Rectal smooth muscle tissue (tissue), 1 donor: ENCODE results near the gene COASY.
"Not testable (repeated sequence)": the region's sequence is repeated elsewhere in the genome, so short reads cannot be mapped to it uniquely, and the experiment has no call there.

Experiments used
- H3K27ac ChIP-seq: one replicate; pipeline ENCODE4 v1.7.0; 2013; ENCODE audit warnings: low read depth, low read length, inconsistent platforms
- H3K27me3 ChIP-seq: one replicate; pipeline ENCODE4 v1.7.0; 2013; ENCODE audit warnings: low read length; ENCODE audit not compliant: control insufficient read depth, insufficient read depth
- H3K36me3 ChIP-seq: one replicate; pipeline ENCODE4 v1.7.0; 2013; ENCODE audit warnings: low read length; ENCODE audit not compliant: control insufficient read depth, insufficient read depth
- H3K4me1 ChIP-seq: one replicate; pipeline ENCODE4 v1.7.0; 2013; ENCODE audit warnings: low read length; ENCODE audit not compliant: control insufficient read depth, insufficient read depth
- H3K4me3 ChIP-seq: one replicate; pipeline ENCODE4 v1.7.0; 2013; ENCODE audit warnings: low read length
- H3K9ac ChIP-seq: one replicate; pipeline ENCODE4 v1.7.0; 2013; ENCODE audit warnings: low read length

The COASY gene

DNA sequence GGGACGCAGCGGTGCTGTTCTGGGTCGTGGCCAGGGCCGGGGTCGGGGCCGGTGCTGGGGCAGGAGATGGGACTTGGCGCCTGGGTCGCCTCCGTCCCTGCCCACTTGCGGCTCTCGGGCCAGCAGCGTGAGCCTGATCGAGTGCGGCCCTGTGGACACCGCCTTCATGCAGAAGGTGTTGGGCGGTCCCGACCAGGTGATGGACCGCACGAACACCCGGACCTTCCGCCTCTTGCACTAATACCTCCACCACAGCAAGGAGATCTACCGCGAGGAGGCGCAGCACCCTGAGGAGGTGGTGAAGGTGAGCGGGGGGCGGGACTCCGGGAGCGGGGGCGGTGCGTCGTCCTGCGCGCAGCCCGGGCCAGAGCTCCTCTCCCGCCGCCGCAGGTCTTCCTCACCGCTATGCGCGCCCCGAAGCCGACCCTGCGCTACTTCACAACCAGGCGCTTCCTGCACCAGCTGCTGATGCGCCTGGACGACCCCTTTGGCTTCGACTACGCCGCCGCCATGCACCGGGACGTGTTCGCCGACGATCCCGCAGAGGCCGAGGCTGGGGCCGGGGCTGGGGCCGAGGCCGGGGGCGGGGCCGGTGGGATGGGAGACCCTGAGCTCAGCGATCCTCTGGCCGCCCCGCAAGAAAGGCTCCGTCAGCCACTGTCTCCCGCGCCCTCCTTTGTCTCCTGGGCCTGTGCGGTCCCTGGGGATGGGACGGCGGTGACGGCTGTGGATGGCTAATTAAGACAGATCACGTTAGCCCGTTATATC lies 13.7 kb upstream of the COASY start:
- Histone ChIP-seq H3K27me3 (no peaks in the 10 kb centered on the region), H3K9ac (no peak overlapping the region), H3K4me1 (no peaks in the 10 kb centered on the region), H3K4me3 (no peak overlapping the region), H3K36me3 (peaks cover 2% of the 10 kb centered on the region), H3K27ac (no peak overlapping the region)

GRCh38 chr17:42548993-42549755 lies 12.8 kb upstream of the COASY start:
- Histone ChIP-seq H3K27me3 (no peaks in the 10 kb centered on the region), H3K4me3 (no peak overlapping the region), H3K27ac (no peak overlapping the region), H3K4me1 (peaks cover 7% of the 10 kb centered on the region), H3K36me3 (peaks cover 2% of the 10 kb centered on the region), H3K9ac (no peak overlapping the region)

DNA sequence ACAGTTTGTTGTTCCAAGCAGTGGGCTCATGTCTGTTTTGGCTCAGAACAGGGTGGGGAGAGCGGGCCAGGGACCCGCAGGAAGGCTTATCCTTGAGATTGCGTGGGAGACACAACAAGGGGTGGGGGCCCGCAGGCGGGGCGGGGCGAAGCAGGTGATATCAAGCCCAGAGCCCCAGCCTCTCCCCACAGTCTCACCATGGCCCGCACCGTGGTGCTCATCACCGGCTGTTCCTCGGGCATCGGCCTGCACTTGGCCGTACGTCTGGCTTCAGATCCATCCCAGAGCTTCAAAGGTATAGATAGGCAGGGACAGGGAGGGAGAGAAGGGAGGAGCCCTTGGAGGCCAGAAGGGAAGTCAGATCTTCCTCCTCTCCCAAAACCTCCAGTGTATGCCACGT lies 9.2 kb upstream of the COASY start, which contains the start of gene HSD17B1:
HSD17B1 (plus strand) TSS at position 188 of the 400 bp plus-strand sequence; CDS start at position 199, 11 bp downstream.
- Histone ChIP-seq H3K9ac (peak within 1 kb of the TSS; percentile 47), H3K4me1 (peaks cover 13% of the 10 kb centered on the region), H3K4me3 (peak within 1 kb of the TSS; percentile 96)
- H3K27me3 ChIP-seq, H3K36me3 ChIP-seq, H3K27ac ChIP-seq: not testable (repeated sequence)

DNA sequence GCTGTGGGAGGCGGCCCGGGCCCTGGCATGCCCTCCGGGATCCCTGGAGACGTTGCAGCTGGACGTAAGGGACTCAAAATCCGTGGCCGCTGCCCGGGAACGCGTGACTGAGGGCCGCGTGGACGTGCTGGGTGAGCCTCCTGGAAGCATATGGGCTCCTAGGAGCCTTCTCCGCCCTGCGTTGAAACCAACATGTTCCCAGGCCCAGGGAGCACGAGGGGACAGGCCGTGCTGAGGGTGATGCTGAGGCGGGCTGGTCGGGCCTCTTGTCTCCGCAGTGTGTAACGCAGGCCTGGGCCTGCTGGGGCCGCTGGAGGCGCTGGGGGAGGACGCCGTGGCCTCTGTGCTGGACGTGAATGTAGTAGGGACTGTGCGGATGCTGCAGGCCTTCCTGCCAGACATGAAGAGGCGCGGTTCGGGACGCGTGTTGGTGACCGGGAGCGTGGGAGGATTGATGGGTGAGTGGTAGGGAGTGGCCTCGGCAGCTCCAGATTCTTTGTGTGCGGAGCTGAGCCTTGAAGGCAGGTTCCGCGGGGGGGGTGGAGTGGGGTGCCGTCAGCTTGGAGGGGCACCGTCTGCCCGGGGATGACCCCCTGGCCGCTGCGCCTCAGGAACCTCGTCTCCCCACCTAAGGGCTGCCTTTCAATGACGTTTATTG lies 8.7 kb upstream of the COASY start:
- Histone ChIP-seq H3K4me3 (peak overlapping the region; percentile 96), H3K27ac (no peak overlapping the region), H3K36me3 (no peaks in the 10 kb centered on the region), H3K9ac (no peak overlapping the region), H3K4me1 (peaks cover 13% of the 10 kb centered on the region), H3K27me3 (no peaks in the 10 kb centered on the region)

GRCh38 chr17:42553866-42554249 lies 8.1 kb upstream of the COASY start:
- H3K27ac ChIP-seq, result peak overlapping the region; percentile 83
- peaks cover 13% of the 10 kb centered on the region for H3K4me1 ChIP-seq
- H3K36me3 ChIP-seq, result no peaks in the 10 kb centered on the region

GRCh38 chr17:42554250-42555121 lies 7.5 kb upstream of the COASY start:
- Histone ChIP-seq H3K9ac (peak overlapping the region; percentile 47), H3K27ac (peak overlapping the region; percentile 83), H3K4me3 (peak overlapping the region; percentile 96), H3K27me3 (no peaks in the 10 kb centered on the region), H3K36me3 (no peaks in the 10 kb centered on the region), H3K4me1 (peaks cover 13% of the 10 kb centered on the region)

More at GRCh38 chr17:42553866-42554249, 8.1 kb upstream of the COASY start:
- H3K4me3 ChIP-seq, result peak overlapping the region; percentile 96
- no peaks in the 10 kb centered on the region for H3K27me3 ChIP-seq
- peak overlapping the region; percentile 47 for H3K9ac ChIP-seq

DNA sequence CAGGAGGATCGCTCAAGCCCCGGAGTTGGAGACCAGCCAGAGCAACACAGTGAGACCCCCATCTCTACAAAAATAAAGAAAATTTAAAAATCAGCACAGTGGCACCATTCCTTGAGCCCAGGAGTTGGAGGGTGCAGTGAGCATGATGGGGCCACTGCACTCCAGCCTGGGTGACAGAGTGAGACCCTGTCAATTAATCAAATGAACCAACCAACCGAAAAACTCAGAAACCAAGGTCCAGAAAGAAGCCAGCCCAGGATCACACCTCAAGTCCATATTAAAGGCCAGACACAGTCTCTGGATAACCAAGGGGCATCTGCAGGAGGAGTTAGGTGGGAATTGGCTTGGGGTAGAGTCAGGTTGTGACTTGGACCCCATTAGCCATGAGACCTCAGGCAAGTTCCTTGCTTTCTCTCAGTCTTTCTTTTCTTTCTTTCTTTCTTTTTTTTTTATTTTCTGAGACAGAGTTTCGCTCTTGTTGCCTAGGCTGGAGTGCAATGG lies 6.8 kb upstream of the COASY start:
- Histone ChIP-seq H3K36me3 (no peaks in the 10 kb centered on the region), H3K27me3 (no peaks in the 10 kb centered on the region), H3K9ac (peak overlapping the region; percentile 47), H3K27ac (peak overlapping the region; percentile 83), H3K4me1 (peaks cover 13% of the 10 kb centered on the region), H3K4me3 (peak overlapping the region; percentile 96)

DNA sequence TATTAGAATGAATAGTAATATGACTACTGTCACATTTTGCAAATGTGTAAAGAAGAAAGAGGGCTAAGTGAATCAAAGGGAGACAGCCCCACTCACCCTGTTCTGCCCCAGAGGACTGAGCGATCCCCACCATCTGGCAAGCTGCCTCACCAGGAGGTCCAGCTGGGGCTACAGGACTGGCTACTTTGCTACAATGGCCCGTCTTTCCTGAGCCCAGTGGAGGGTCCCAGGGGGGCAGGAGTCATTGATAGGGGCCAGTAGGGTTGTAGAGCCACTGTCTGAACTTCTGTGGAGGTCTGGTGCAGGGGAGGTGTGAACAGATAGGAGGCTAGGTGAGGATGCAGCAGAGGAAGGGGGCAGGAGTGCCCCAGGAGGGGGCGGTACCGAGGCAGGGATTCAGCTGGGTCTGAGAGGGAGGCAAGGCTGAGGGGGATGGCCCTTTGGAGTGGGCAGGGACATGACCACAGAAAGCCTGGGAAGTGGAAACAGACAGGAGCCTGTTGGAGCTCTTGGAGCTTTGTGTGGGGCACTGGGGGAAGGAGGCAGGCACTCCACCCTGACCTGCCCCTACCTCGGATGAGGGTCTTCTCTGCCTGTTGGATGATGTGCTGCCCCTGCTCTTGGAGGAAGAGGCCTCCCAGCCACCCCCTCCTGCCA lies 5.9 kb upstream of the COASY start:
- H3K36me3 ChIP-seq, H3K27ac ChIP-seq, H3K27me3 ChIP-seq, H3K9ac ChIP-seq, H3K4me3 ChIP-seq: not testable (repeated sequence)
- peaks cover 13% of the 10 kb centered on the region for H3K4me1 ChIP-seq

GRCh38 chr17:42559075-42559474 lies 2.9 kb upstream of the COASY start:
- Histone ChIP-seq H3K4me1 (peaks cover 21% of the 10 kb centered on the region), H3K27me3 (no peaks in the 10 kb centered on the region), H3K4me3 (no peak overlapping the region), H3K36me3 (peaks cover 5% of the 10 kb centered on the region), H3K9ac (no peak overlapping the region), H3K27ac (no peak overlapping the region)

- Histone ChIP-seq H3K4me3 (no peak overlapping the region), H3K36me3 (peaks cover 7% of the 10 kb centered on the region), H3K27ac (no peak overlapping the region), H3K9ac (no peak overlapping the region), H3K27me3 (no peaks in the 10 kb centered on the region), H3K4me1 (peaks cover 19% of the 10 kb centered on the region)
Measured at GRCh38 chr17:42560246-42560645, 1.7 kb upstream of the COASY start.

GRCh38 chr17:42562388-42563142 lies 617 bp downstream of the COASY start:
- Histone ChIP-seq H3K36me3 (peaks cover 14% of the 10 kb centered on the region), H3K27me3 (no peaks in the 10 kb centered on the region), H3K4me1 (peaks cover 23% of the 10 kb centered on the region), H3K9ac (peak overlapping the region; percentile 12), H3K4me3 (peak overlapping the region; percentile 97), H3K27ac (peak overlapping the region; percentile 61)
